ENCODE results near the gene STRBP.
A peak's percentile ranks its signal among the peaks of the same experiment; 100 is the strongest.

STRBP gene

GRCh38 chr9:123269281-123269680 is 895 bp upstream of the STRBP start:
- Histone ChIP-seq H3K27ac (replicated peaks) (no peak overlapping the region), H3K27me3 (ENCODE audit: insufficient read depth, poor library complexity, severe bottlenecking) (no peaks in the 10 kb centered on the region), H3K4me3 (replicated peaks; ENCODE audit: insufficient read depth, low read length) (peak overlapping the region; percentile 84)
- no peak for DNase-seq (ENCODE audit: low read depth in 1 of 2, low spot score in 1 of 2)
- TF ChIP-seq SPI1 (IDR thresholded peaks at IDR 0.05; ENCODE audit: borderline replicate concordance, low read depth) (no peak), REST (IDR thresholded peaks at IDR 0.05; ENCODE audit: insufficient replicate concordance, low read depth) (no peak), POLR2AphosphoS5 (IDR thresholded peaks at IDR 0.05; ENCODE audit: low read depth) (no peak), GABPA (IDR thresholded peaks at IDR 0.05; ENCODE audit: low read depth) (no peak), CTCF (IDR thresholded peaks at IDR 0.05; ENCODE audit: insufficient read depth, low read length) (no peak)

GRCh38 chr9:123268199-123268464 is 254 bp downstream of the STRBP start:
- DNase-seq (ENCODE audit: low read depth in 1 of 2, low spot score in 1 of 2), result peak in 1 of 2 experiments; percentile 7
- Histone ChIP-seq H3K27ac (replicated peaks) (peak overlapping the region; percentile 49; the same call in 1 of the 2 replicates), H3K4me3 (replicated peaks; ENCODE audit: insufficient read depth, low read length) (peak overlapping the region; percentile 84), H3K27me3 (ENCODE audit: insufficient read depth, poor library complexity, severe bottlenecking) (no peaks in the 10 kb centered on the region)
- no peak for TF ChIP-seq REST (IDR thresholded peaks at IDR 0.05; ENCODE audit: insufficient replicate concordance, low read depth)
- TF ChIP-seq CTCF (IDR thresholded peaks at IDR 0.05; ENCODE audit: insufficient read depth, low read length), result no peak
- TF ChIP-seq GABPA (IDR thresholded peaks at IDR 0.05; ENCODE audit: low read depth), result no peak
- TF ChIP-seq SPI1 (IDR thresholded peaks at IDR 0.05; ENCODE audit: borderline replicate concordance, low read depth), result no peak
- TF ChIP-seq POLR2AphosphoS5 (IDR thresholded peaks at IDR 0.05; ENCODE audit: low read depth), result no peak

GRCh38 chr9:123267481-123268198 is 746 bp downstream of the STRBP start:
- TF ChIP-seq REST (IDR thresholded peaks at IDR 0.05; ENCODE audit: insufficient replicate concordance, low read depth), result no peak
- TF ChIP-seq CTCF (IDR thresholded peaks at IDR 0.05; ENCODE audit: insufficient read depth, low read length), result no peak
- TF ChIP-seq GABPA (IDR thresholded peaks at IDR 0.05; ENCODE audit: low read depth), result no peak
- no peak for TF ChIP-seq POLR2AphosphoS5 (IDR thresholded peaks at IDR 0.05; ENCODE audit: low read depth)
- TF ChIP-seq SPI1 (IDR thresholded peaks at IDR 0.05; ENCODE audit: borderline replicate concordance, low read depth), result no peak
- H3K4me3 ChIP-seq (replicated peaks; ENCODE audit: insufficient read depth, low read length), result peak overlapping the region; percentile 84
- peak overlapping the region; percentile 49 for H3K27ac ChIP-seq (replicated peaks)
- DNase-seq (ENCODE audit: low read depth in 1 of 2, low spot score in 1 of 2), result peak in 1 of 2 experiments; percentile 17
- H3K27me3 ChIP-seq (ENCODE audit: insufficient read depth, poor library complexity, severe bottlenecking), result no peaks in the 10 kb centered on the region

All from HL-60 (cell line).